ENCODE results near the gene GJB3.

Gene GJB3

DNA sequence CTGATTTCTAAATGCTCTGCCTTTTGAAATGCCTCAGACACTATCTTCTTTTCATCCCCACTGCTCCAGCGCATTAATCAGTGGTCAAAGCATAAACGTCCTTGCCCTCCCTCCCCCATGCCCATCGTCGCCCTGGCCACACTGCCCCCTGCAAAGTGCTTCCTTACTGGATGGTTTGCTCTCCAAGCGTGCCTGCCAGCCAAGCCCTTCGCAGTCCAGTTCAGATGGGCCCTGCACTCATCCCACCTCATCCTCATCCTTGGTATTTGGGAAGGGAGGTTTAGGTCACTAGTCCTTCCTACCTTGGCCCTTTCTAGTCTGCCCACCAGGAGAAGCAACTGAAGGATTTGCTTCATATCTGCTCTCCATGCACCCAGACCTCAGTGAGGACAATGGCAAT is 14.9 kb downstream of the GJB3 start:
- H4K91ac ChIP-seq (ENCODE audit: low read depth, low read length): no peak overlapping the region
- no peak overlapping the region for H4K12ac ChIP-seq (ENCODE audit: low read depth, low read length)
- no peak overlapping the region for H3K4ac ChIP-seq (ENCODE audit: low read depth, low read length)
- no peaks in the 10 kb centered on the region for H3K79me1 ChIP-seq (ENCODE audit: low read length)
- no peak overlapping the region for H2AFZ ChIP-seq (ENCODE audit: insufficient read depth, low read length, poor library complexity)
- H3K14ac ChIP-seq (ENCODE audit: low read length): no peak overlapping the region
- H3K9me3 ChIP-seq (ENCODE audit: insufficient read depth, low read depth, low read length): peaks cover 1% of the 10 kb centered on the region
- no peak overlapping the region for H3K18ac ChIP-seq (ENCODE audit: low read length)
- H3K79me2 ChIP-seq (ENCODE audit: control insufficient read depth, insufficient read depth, low read length, poor library complexity): no peaks in the 10 kb centered on the region
- H3K4me1 ChIP-seq (ENCODE audit: control insufficient read depth in 1 of 2, insufficient read depth in 2 of 2, low read length in 2 of 2): no peaks in the 10 kb centered on the region
- peaks cover 11% of the 10 kb centered on the region for H3K27me3 ChIP-seq (ENCODE audit: insufficient read depth, low read length)
- H3K36me3 ChIP-seq (ENCODE audit: control insufficient read depth in 1 of 2, insufficient read depth in 2 of 2, low read length in 2 of 2): no peaks in the 10 kb centered on the region
- WGBS (ENCODE audit: extremely low coverage, insufficient coverage, insufficient read length): no CpG with 5 or more reads among the region's 6 CpGs
- no peak overlapping the region for H2AK5ac ChIP-seq (ENCODE audit: low read length)
- H3K27ac ChIP-seq (ENCODE audit: low read depth, low read length): no peak overlapping the region
- H2BK120ac ChIP-seq (ENCODE audit: insufficient read depth, low read length, poor library complexity): no peak overlapping the region
- no peak overlapping the region for H3K4me3 ChIP-seq (ENCODE audit: low read depth, low read length)
- no peak overlapping the region for H2BK12ac ChIP-seq (ENCODE audit: low read length)
- H4K8ac ChIP-seq (ENCODE audit: low read depth, low read length): no peak overlapping the region
- no peak overlapping the region for H3K23ac ChIP-seq (ENCODE audit: low read length)
- DNase-seq: no peak
- no peak overlapping the region for H3K9ac ChIP-seq (ENCODE audit: low read length)
- H3K4me2 ChIP-seq (ENCODE audit: low read length): no peak overlapping the region
- H2BK5ac ChIP-seq (ENCODE audit: low read depth, low read length, poor library complexity): no peak overlapping the region

DNA sequence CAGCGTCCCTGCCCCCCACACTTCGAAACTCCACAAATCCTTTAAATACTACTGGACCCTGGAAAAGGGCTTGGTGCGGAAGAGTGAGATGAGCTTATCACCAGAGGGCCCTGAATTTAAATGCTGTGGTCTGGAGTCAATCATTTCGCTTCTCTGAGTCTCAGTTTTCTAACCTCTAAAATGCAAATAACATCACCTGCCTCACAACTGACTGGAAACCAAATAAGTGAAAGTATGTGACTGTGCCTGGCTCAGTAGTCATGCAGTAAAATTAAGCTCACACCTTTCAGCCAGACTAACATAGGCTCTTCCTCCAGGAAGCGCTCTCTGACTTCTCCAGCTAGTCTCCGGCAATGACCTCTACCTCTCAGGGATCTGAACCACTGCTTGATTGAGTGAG is 16.0 kb downstream of the GJB3 start:
- peaks cover 11% of the 10 kb centered on the region for H3K27me3 ChIP-seq (ENCODE audit: insufficient read depth, low read length)
- H2AK5ac ChIP-seq (ENCODE audit: low read length): no peak overlapping the region
- H2BK120ac ChIP-seq (ENCODE audit: insufficient read depth, low read length, poor library complexity): no peak overlapping the region
- no peak overlapping the region for H2BK5ac ChIP-seq (ENCODE audit: low read depth, low read length, poor library complexity)
- H3K18ac ChIP-seq (ENCODE audit: low read length): no peak overlapping the region
- H3K4me2 ChIP-seq (ENCODE audit: low read length): no peak overlapping the region
- no CpG with 5 or more reads among the region's 6 CpGs for WGBS (ENCODE audit: extremely low coverage, insufficient coverage, insufficient read length)
- H3K14ac ChIP-seq (ENCODE audit: low read length): no peak overlapping the region
- no peak overlapping the region for H3K4me3 ChIP-seq (ENCODE audit: low read depth, low read length)
- no peak overlapping the region for H4K8ac ChIP-seq (ENCODE audit: low read depth, low read length)
- H2BK12ac ChIP-seq (ENCODE audit: low read length): no peak overlapping the region
- H3K9ac ChIP-seq (ENCODE audit: low read length): no peak overlapping the region
- H3K23ac ChIP-seq (ENCODE audit: low read length): no peak overlapping the region
- no peak overlapping the region for H4K91ac ChIP-seq (ENCODE audit: low read depth, low read length)
- no peak overlapping the region for H3K4ac ChIP-seq (ENCODE audit: low read depth, low read length)
- no peaks in the 10 kb centered on the region for H3K79me1 ChIP-seq (ENCODE audit: low read length)
- no peak for DNase-seq
- no peaks in the 10 kb centered on the region for H3K4me1 ChIP-seq (ENCODE audit: control insufficient read depth in 1 of 2, insufficient read depth in 2 of 2, low read length in 2 of 2)
- H4K12ac ChIP-seq (ENCODE audit: low read depth, low read length): no peak overlapping the region
- no peaks in the 10 kb centered on the region for H3K79me2 ChIP-seq (ENCODE audit: control insufficient read depth, insufficient read depth, low read length, poor library complexity)
- no peak overlapping the region for H3K27ac ChIP-seq (ENCODE audit: low read depth, low read length)
- H3K36me3 ChIP-seq (ENCODE audit: control insufficient read depth in 1 of 2, insufficient read depth in 2 of 2, low read length in 2 of 2): no peaks in the 10 kb centered on the region
- peaks cover 1% of the 10 kb centered on the region for H3K9me3 ChIP-seq (ENCODE audit: insufficient read depth, low read depth, low read length)
- no peak overlapping the region for H2AFZ ChIP-seq (ENCODE audit: insufficient read depth, low read length, poor library complexity)

DNA sequence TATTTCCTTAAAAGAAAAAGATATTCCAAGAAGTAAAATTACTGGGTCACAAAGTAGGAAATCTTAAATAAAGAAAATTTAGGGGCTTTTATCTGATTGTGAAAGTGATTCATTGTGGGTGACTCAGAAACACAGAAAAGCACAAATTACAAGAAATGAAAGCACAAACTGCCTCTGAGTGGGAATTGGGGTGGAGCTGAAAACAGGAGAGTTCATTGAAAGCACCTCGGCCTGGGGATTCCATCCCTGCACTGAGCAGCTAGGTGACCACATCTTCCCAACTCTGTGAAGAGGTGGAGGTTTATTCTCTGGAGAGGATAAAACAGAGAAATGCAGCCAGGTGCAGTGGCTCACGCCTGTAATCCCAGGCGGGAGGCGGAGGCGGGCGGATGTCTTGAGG is 19.2 kb downstream of the GJB3 start:
- WGBS (ENCODE audit: extremely low coverage, insufficient coverage, insufficient read length): no CpG with 5 or more reads among the region's 6 CpGs
- no peak overlapping the region for H2AFZ ChIP-seq (ENCODE audit: insufficient read depth, low read length, poor library complexity)
- no peak overlapping the region for H3K23ac ChIP-seq (ENCODE audit: low read length)
- no peak overlapping the region for H3K9ac ChIP-seq (ENCODE audit: low read length)
- no peak overlapping the region for H3K4me2 ChIP-seq (ENCODE audit: low read length)
- no peak overlapping the region for H2AK5ac ChIP-seq (ENCODE audit: low read length)
- no peaks in the 10 kb centered on the region for H3K27me3 ChIP-seq (ENCODE audit: insufficient read depth, low read length)
- H2BK12ac ChIP-seq (ENCODE audit: low read length): no peak overlapping the region
- H2BK120ac ChIP-seq (ENCODE audit: insufficient read depth, low read length, poor library complexity): no peak overlapping the region
- H3K14ac ChIP-seq (ENCODE audit: low read length): no peak overlapping the region
- H2BK5ac ChIP-seq (ENCODE audit: low read depth, low read length, poor library complexity): no peak overlapping the region
- no peaks in the 10 kb centered on the region for H3K9me3 ChIP-seq (ENCODE audit: insufficient read depth, low read depth, low read length)
- H4K12ac ChIP-seq (ENCODE audit: low read depth, low read length): no peak overlapping the region
- H3K36me3 ChIP-seq (ENCODE audit: control insufficient read depth in 1 of 2, insufficient read depth in 2 of 2, low read length in 2 of 2): no peaks in the 10 kb centered on the region
- H3K4ac ChIP-seq (ENCODE audit: low read depth, low read length): no peak overlapping the region
- no peak overlapping the region for H4K8ac ChIP-seq (ENCODE audit: low read depth, low read length)
- no peak overlapping the region for H3K4me3 ChIP-seq (ENCODE audit: low read depth, low read length)
- no peaks in the 10 kb centered on the region for H3K4me1 ChIP-seq (ENCODE audit: control insufficient read depth in 1 of 2, insufficient read depth in 2 of 2, low read length in 2 of 2)
- no peaks in the 10 kb centered on the region for H3K79me1 ChIP-seq (ENCODE audit: low read length)
- H3K18ac ChIP-seq (ENCODE audit: low read length): no peak overlapping the region
- H3K27ac ChIP-seq (ENCODE audit: low read depth, low read length): no peak overlapping the region
- no peaks in the 10 kb centered on the region for H3K79me2 ChIP-seq (ENCODE audit: control insufficient read depth, insufficient read depth, low read length, poor library complexity)
- DNase-seq: no peak
- H4K91ac ChIP-seq (ENCODE audit: low read depth, low read length): no peak overlapping the region

DNA sequence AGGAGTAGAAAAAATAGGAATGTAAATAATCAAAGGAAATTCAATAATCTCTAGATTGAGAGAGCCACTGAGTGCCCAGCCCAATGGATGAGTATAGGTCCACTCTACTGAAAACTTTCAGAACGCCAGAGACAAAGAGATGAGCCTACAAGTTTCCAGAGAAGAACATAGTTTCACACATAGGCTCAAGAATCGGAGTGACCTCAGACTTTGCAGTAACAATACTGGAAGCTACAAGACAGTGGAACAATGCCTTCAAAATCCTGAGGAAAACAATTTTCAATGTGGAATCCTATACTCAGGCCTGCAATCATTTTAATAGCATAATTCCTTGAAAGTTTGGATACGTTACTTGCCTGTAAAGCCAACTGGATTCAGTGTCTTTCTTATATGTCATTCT is 22.8 kb downstream of the GJB3 start:
- no CpG with 5 or more reads among the region's 3 CpGs for WGBS (ENCODE audit: extremely low coverage, insufficient coverage, insufficient read length)
- Histone ChIP-seq H3K27ac (ENCODE audit: low read depth, low read length) (no peak overlapping the region), H4K8ac (ENCODE audit: low read depth, low read length) (no peak overlapping the region), H3K4me2 (ENCODE audit: low read length) (no peak overlapping the region), H4K91ac (ENCODE audit: low read depth, low read length) (no peak overlapping the region), H3K79me2 (ENCODE audit: control insufficient read depth, insufficient read depth, low read length, poor library complexity) (no peaks in the 10 kb centered on the region), H2AK5ac (ENCODE audit: low read length) (no peak overlapping the region), H2BK5ac (ENCODE audit: low read depth, low read length, poor library complexity) (no peak overlapping the region), H3K27me3 (ENCODE audit: insufficient read depth, low read length) (no peaks in the 10 kb centered on the region), H3K18ac (ENCODE audit: low read length) (no peak overlapping the region), H2BK120ac (ENCODE audit: insufficient read depth, low read length, poor library complexity) (no peak overlapping the region), H3K23ac (ENCODE audit: low read length) (no peak overlapping the region), H3K36me3 (ENCODE audit: control insufficient read depth in 1 of 2, insufficient read depth in 2 of 2, low read length in 2 of 2) (no peaks in the 10 kb centered on the region), H3K4ac (ENCODE audit: low read depth, low read length) (no peak overlapping the region), H3K4me1 (ENCODE audit: control insufficient read depth in 1 of 2, insufficient read depth in 2 of 2, low read length in 2 of 2) (peaks cover 0 to 2% of the 10 kb centered on the region in 2 experiments), H4K12ac (ENCODE audit: low read depth, low read length) (no peak overlapping the region), H2BK12ac (ENCODE audit: low read length) (no peak overlapping the region), H3K14ac (ENCODE audit: low read length) (no peak overlapping the region), H3K79me1 (ENCODE audit: low read length) (no peaks in the 10 kb centered on the region), H3K4me3 (ENCODE audit: low read depth, low read length) (no peak overlapping the region), H2AFZ (ENCODE audit: insufficient read depth, low read length, poor library complexity) (no peak overlapping the region), H3K9me3 (ENCODE audit: insufficient read depth, low read depth, low read length) (no peaks in the 10 kb centered on the region), H3K9ac (ENCODE audit: low read length) (no peak overlapping the region)
- no peak for DNase-seq

Measured in trophoblast cell (in vitro differentiated cells and primary cell).